ENCODE measurements around the gene PCDH12. TPM values are rescaled to one million over a fixed set of nuclear protein-coding genes. Genes with fewer than 3 reads are reported as not detected.
A peak's percentile ranks its signal among the peaks of the same experiment; 100 is the strongest.

Gene PCDH12
- total RNA-seq, 1 donor from 2014 or later, result 1.7 TPM

GRCh38 chr5:141978389-141978788 lies 20.4 kb upstream of the PCDH12 start:
- DNase-seq, result no peak
- Mint-ChIP-seq H3K4me3 (ENCODE audit: unreplicated experiment) (no peak overlapping the region), H3K27ac (ENCODE audit: unreplicated experiment) (no peak overlapping the region), H3K27me3 (ENCODE audit: unreplicated experiment) (peaks cover 3% of the 10 kb centered on the region), H3K36me3 (ENCODE audit: unreplicated experiment) (peaks cover 4% of the 10 kb centered on the region), H3K9me3 (ENCODE audit: unreplicated experiment) (no peaks in the 10 kb centered on the region), H3K4me1 (ENCODE audit: low read depth, unreplicated experiment) (no peaks in the 10 kb centered on the region)
- TF ChIP-seq CTCF (IDR thresholded peaks at IDR 0.05; ENCODE audit: partially characterized antibody, unreplicated experiment), result no peak

GRCh38 chr5:141976176-141976575 lies 18.2 kb upstream of the PCDH12 start:
- Mint-ChIP-seq H3K27ac (ENCODE audit: unreplicated experiment) (peak overlapping the region; percentile 49), H3K4me1 (ENCODE audit: low read depth, unreplicated experiment) (no peaks in the 10 kb centered on the region), H3K27me3 (ENCODE audit: unreplicated experiment) (peaks cover 3% of the 10 kb centered on the region), H3K36me3 (ENCODE audit: unreplicated experiment) (peaks cover 4% of the 10 kb centered on the region), H3K4me3 (ENCODE audit: unreplicated experiment) (no peak overlapping the region), H3K9me3 (ENCODE audit: unreplicated experiment) (no peaks in the 10 kb centered on the region)
- no peak for TF ChIP-seq CTCF (IDR thresholded peaks at IDR 0.05; ENCODE audit: partially characterized antibody, unreplicated experiment)
- DNase-seq, result no peak

- peaks cover 3% of the 10 kb centered on the region for H3K27me3 Mint-ChIP-seq (ENCODE audit: unreplicated experiment)
- no peak overlapping the region for H3K4me3 Mint-ChIP-seq (ENCODE audit: unreplicated experiment)
- H3K9me3 Mint-ChIP-seq (ENCODE audit: unreplicated experiment), result no peaks in the 10 kb centered on the region
- TF ChIP-seq CTCF (IDR thresholded peaks at IDR 0.05; ENCODE audit: partially characterized antibody, unreplicated experiment), result no peak
- H3K36me3 Mint-ChIP-seq (ENCODE audit: unreplicated experiment), result peaks cover 4% of the 10 kb centered on the region
- peaks cover 7% of the 10 kb centered on the region for H3K4me1 Mint-ChIP-seq (ENCODE audit: low read depth, unreplicated experiment)
- H3K27ac Mint-ChIP-seq (ENCODE audit: unreplicated experiment), result no peak overlapping the region
- no peak for DNase-seq
These were observed 16.0 kb upstream of the PCDH12 start for GRCh38 chr5:141973871-141974595.

GRCh38 chr5:141969783-141970771 lies 12.1 kb upstream of the PCDH12 start:
- Mint-ChIP-seq H3K9me3 (ENCODE audit: unreplicated experiment) (peaks cover 4% of the 10 kb centered on the region), H3K36me3 (ENCODE audit: unreplicated experiment) (no peaks in the 10 kb centered on the region), H3K4me3 (ENCODE audit: unreplicated experiment) (peak overlapping the region; percentile 90), H3K27me3 (ENCODE audit: unreplicated experiment) (peaks cover 1% of the 10 kb centered on the region), H3K27ac (ENCODE audit: unreplicated experiment) (peak overlapping the region; percentile 94), H3K4me1 (ENCODE audit: low read depth, unreplicated experiment) (peaks cover 13% of the 10 kb centered on the region)
- TF ChIP-seq CTCF (IDR thresholded peaks at IDR 0.05; ENCODE audit: partially characterized antibody, unreplicated experiment), result no peak
- DNase-seq, result no peak
